NB4 (cell line): Measurements from ENCODE around the gene BDKRB2.
A peak's percentile ranks its signal among the peaks of the same experiment; 100 is the strongest.

Experiments
- DNase-seq: peaks from one replicate; pipeline ENCODE4 v3.0.0; 2010; ENCODE audit warnings: low read depth
- H3K4me3 ChIP-seq: one replicate; pipeline ENCODE4 v1.5.1; 2011; ENCODE audit warnings: mild to moderate bottlenecking, low read depth, low read length, moderate library complexity
- MYC ChIP-seq: IDR thresholded peaks from 2 replicates; pipeline ENCODE4 v1.6.1; 2011; ENCODE audit warnings: low read depth, low read length
- POLR2A ChIP-seq: IDR thresholded peaks from 2 replicates; pipeline ENCODE4 v1.6.1; 2011; ENCODE audit warnings: mild to moderate bottlenecking; ENCODE audit not compliant: insufficient read length; ENCODE audit errors: extremely low read depth
- TF ChIP-seq, protein P1 (sequence below): IDR thresholded peaks from 2 replicates; pipeline ENCODE4 v1.6.1; 2011; ENCODE audit warnings: low read depth, low read length
- TF ChIP-seq, protein P2 (sequence below): IDR thresholded peaks from one replicate; pipeline ENCODE4 v1.5.1; 2012; ENCODE audit warnings: low read depth, low read length

Gene BDKRB2

DNA sequence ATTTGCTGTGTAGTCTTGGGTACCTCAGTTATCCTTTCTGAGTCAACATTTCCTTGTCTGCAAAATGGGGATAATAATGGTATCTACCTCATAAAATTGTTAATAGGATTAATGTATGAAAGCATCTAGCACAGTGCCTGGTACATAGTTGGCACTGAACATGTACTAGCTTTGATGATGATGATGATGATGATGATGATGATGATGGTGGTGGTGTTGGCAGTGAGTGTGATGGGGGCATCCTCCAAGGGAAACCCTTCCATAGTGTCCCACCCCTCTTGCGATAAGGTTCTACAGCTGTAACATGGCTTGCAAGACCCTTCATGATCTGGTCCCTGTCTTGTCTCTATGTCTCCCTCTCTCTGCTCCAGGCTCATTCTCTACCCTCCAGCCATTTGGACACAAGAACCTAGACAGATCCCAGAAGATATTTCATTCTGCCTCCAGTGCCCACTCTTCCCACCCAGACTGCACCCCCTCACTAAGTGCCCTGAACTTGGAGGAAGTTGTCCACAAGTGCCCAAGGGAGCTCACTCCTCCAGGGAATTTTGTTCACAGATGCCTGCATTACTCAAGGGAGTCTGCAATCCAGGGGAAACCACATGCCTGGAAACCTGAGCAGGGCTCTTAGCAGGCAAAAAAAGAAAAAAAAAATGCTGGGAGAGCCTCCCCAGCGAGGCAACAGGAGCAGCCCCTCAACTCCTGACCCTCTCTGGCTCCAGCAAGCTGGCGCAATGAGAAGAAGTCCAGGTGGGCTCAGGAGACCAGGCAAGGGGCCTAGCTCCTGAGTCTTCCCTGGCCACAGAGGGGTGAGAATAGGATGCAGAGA is 41.3 kb downstream of the BDKRB2 start:
- H3K4me3 ChIP-seq = no peak overlapping the region
- no peak for DNase-seq
- TF ChIP-seq, protein P1, sequence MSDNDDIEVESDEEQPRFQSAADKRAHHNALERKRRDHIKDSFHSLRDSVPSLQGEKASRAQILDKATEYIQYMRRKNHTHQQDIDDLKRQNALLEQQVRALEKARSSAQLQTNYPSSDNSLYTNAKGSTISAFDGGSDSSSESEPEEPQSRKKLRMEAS = no peak
- no peak for TF ChIP-seq MYC
- TF ChIP-seq POLR2A = no peak
- TF ChIP-seq, protein P2, sequence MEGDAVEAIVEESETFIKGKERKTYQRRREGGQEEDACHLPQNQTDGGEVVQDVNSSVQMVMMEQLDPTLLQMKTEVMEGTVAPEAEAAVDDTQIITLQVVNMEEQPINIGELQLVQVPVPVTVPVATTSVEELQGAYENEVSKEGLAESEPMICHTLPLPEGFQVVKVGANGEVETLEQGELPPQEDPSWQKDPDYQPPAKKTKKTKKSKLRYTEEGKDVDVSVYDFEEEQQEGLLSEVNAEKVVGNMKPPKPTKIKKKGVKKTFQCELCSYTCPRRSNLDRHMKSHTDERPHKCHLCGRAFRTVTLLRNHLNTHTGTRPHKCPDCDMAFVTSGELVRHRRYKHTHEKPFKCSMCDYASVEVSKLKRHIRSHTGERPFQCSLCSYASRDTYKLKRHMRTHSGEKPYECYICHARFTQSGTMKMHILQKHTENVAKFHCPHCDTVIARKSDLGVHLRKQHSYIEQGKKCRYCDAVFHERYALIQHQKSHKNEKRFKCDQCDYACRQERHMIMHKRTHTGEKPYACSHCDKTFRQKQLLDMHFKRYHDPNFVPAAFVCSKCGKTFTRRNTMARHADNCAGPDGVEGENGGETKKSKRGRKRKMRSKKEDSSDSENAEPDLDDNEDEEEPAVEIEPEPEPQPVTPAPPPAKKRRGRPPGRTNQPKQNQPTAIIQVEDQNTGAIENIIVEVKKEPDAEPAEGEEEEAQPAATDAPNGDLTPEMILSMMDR = no peak

DNA sequence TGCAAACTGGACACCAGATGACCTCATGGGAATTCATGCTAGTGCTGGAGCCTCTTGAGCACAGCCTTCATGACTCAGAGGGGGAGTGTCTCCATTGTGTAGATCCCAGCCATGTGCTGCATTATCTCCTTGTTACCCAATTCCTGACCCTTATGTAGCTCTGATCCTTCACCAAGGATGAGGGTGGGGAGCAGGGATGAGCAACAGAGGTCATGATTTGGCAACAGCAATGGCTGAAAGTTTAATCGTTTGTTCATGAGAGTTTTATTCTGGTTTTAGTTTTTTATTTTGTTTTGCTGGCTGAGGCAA is 41.9 kb downstream of the BDKRB2 start:
- TF ChIP-seq, protein P1 = peak; percentile 42; the same call in 1 of the 2 replicates
- 0 out of 2 replicates have a peak, but pooled peaks have one; percentile 14 for TF ChIP-seq MYC
- TF ChIP-seq, protein P2 = no peak
- TF ChIP-seq POLR2A = no peak
- no peak overlapping the region for H3K4me3 ChIP-seq
- DNase-seq = peak; percentile 68

DNA sequence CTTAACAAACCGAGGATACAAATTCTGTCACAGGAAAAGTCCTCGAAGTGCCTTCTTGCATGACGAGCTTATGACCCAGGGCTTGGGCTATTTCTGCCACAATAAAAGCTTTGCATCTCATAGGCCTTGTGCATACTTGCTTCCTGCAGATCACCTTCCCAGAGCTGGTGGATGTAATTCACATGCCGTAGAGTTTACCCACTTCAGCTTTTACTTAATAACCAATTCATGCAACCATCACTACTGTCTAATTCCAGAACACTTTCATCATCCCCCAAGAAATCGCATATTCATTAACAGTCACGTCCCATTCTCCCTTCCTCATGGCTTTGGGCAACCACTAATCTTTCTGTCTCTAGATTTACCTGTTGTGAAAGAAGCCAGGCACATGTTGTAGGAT is 42.4 kb downstream of the BDKRB2 start:
- no peak for DNase-seq
- no peak for TF ChIP-seq MYC
- TF ChIP-seq, protein P2 = no peak
- TF ChIP-seq, protein P1 = no peak
- no peak for TF ChIP-seq POLR2A
- H3K4me3 ChIP-seq = no peak overlapping the region

DNA sequence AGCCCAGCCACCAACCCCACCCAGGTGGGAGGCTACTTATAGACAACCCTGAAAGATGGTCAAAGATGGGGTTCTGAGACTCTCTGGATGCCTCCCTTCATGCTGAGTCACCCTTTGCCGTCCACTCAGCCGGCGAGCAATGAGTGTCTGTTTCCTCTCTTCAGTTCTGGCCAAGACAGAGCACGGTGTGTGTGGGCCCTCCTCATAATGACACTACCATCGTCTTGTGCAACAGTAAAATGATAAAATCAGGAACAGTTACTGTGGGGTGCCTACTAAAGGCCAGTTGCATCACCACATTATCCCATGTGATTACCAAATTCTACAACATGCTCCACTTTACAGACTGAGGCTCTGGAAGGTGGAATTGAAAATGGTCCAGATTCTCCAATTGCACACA is 44.4 kb downstream of the BDKRB2 start:
- TF ChIP-seq, protein P2 = no peak
- TF ChIP-seq, protein P1 = peak; percentile 67
- peak; percentile 76 for TF ChIP-seq MYC
- no peak for TF ChIP-seq POLR2A
- DNase-seq = peak; percentile 94

DNA sequence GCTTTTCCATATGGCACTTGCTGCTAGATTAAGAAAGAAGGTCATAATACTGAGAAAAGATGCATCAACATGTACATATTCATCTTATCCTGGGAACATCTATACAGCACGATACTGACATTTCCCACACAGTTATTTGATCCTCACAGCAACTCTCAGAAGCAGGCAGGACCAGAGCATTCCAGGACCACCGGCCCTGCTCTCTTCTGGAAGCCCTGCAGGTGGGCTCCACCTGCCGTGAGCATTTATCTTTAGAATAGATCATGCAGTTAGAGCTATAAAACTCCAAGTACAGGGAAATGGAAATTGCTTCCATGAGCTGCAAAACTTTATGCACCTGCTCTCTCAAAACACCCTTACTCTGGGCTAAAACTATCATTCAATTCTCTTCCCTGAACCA is 45.8 kb downstream of the BDKRB2 start:
- TF ChIP-seq, protein P1 = no peak
- TF ChIP-seq, protein P2 = no peak
- no peak for TF ChIP-seq POLR2A
- TF ChIP-seq MYC = no peak
- H3K4me3 ChIP-seq = no peak overlapping the region
- no peak for DNase-seq

More for the DNA sequence above, 44.4 kb downstream of the BDKRB2 start:
- H3K4me3 ChIP-seq = no peak overlapping the region
